Progenitor cell of endocrine pancreas (in vitro differentiated cells): ENCODE measurements around the gene MTARC2. TPM values are rescaled to one million over a fixed set of nuclear protein-coding genes. Genes with fewer than 3 reads are reported as not detected.

Experiments used
- DNase-seq: peaks from one replicate; pipeline ENCODE4 v3.0.0; 2021; ENCODE audit warnings: low spot score; ENCODE audit not compliant: unreplicated experiment
- H3K27ac Mint-ChIP-seq: 2 replicates; pipeline ENCODE4 v1.8.0; 2021; ENCODE audit warnings: mild to moderate bottlenecking, moderate library complexity, mixed read lengths
- H3K27me3 Mint-ChIP-seq: 2 replicates; pipeline ENCODE4 v1.8.0; 2021; ENCODE audit warnings: mixed read lengths
- H3K36me3 Mint-ChIP-seq: 2 replicates; pipeline ENCODE4 v1.8.0; 2022; ENCODE audit warnings: mixed read lengths; ENCODE audit not compliant: insufficient read depth
- H3K4me1 Mint-ChIP-seq: 2 replicates; pipeline ENCODE4 v1.8.0; 2021; ENCODE audit warnings: low read depth, mixed read lengths
- H3K4me3 Mint-ChIP-seq: 2 replicates; pipeline ENCODE4 v1.8.0; 2021; ENCODE audit warnings: low read depth, mild to moderate bottlenecking, moderate library complexity, mixed read lengths
- H3K9me3 Mint-ChIP-seq: 2 replicates; pipeline ENCODE4 v1.8.0; 2021; ENCODE audit warnings: low read depth, mixed read lengths
- total RNA-seq: library from RNA; stranded (reverse); gene quantifications from 2 replicates; pipeline ENCODE4 v1.2.1, GENCODE V29; 2021
- TF ChIP-seq, protein P1 (sequence below): fragments of 200-600 bp; sonication (generic); IDR thresholded peaks from one replicate; pipeline ENCODE4 v1.5.0; 2021; ENCODE audit warnings: antibody characterized with exemption, mild to moderate bottlenecking; ENCODE audit not compliant: unreplicated experiment

MTARC2 gene
- total RNA-seq, 1 donor from 2014 or later, result 14.3 TPM

- H3K27me3 Mint-ChIP-seq, result peaks cover 17% of the 10 kb centered on the region
- no peaks in the 10 kb centered on the region for H3K9me3 Mint-ChIP-seq
- peaks cover 2% of the 10 kb centered on the region for H3K36me3 Mint-ChIP-seq
- H3K4me3 Mint-ChIP-seq, result no peak overlapping the region
- H3K27ac Mint-ChIP-seq, result no peak overlapping the region
- DNase-seq, result no peak
- peaks cover 23% of the 10 kb centered on the region for H3K4me1 Mint-ChIP-seq
- TF ChIP-seq, protein P1, sequence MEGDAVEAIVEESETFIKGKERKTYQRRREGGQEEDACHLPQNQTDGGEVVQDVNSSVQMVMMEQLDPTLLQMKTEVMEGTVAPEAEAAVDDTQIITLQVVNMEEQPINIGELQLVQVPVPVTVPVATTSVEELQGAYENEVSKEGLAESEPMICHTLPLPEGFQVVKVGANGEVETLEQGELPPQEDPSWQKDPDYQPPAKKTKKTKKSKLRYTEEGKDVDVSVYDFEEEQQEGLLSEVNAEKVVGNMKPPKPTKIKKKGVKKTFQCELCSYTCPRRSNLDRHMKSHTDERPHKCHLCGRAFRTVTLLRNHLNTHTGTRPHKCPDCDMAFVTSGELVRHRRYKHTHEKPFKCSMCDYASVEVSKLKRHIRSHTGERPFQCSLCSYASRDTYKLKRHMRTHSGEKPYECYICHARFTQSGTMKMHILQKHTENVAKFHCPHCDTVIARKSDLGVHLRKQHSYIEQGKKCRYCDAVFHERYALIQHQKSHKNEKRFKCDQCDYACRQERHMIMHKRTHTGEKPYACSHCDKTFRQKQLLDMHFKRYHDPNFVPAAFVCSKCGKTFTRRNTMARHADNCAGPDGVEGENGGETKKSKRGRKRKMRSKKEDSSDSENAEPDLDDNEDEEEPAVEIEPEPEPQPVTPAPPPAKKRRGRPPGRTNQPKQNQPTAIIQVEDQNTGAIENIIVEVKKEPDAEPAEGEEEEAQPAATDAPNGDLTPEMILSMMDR, result no peak
Measured at GRCh38 chr1:220751111-220751510, 3.0 kb downstream of the MTARC2 start.

DNA sequence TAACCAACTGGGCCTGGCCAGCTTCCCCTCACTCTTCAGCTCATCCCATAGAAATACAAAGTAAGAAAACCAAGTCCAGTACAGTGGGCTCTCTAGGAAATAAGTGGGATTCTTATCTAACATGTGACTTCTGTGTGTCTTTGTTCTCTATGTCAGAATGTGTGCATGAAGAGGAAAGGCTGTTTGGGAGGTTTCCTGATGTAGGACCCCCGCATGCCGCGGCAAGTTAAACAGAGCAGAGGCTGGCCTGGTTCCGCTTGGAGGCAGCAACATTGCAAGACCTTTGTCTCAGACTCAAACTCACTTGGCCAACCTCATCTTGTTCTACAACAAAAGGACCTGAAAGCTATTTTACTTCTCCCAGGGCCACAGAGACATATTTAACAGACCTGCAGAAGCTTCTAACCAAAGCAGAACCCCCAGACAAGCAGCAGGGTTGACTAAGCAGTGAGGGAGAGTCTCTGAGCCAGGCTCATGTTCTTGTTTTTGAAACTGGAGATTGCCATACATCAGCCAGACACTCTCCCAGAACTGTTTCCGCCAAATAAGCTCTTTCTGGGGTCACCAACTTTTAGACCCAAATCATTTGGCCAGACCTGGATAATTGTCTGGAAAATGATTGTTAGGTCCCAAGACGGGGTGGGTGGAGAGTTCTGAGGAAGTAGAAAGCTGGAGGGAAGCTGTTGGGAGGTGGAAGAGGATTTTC is 6.2 kb downstream of the MTARC2 start:
- DNase-seq, result no peak
- Mint-ChIP-seq H3K4me1 (peaks cover 3% of the 10 kb centered on the region), H3K27ac (no peak overlapping the region), H3K4me3 (no peak overlapping the region), H3K27me3 (peaks cover 4% of the 10 kb centered on the region), H3K36me3 (peaks cover 5% of the 10 kb centered on the region), H3K9me3 (no peaks in the 10 kb centered on the region)
- TF ChIP-seq, protein P1, result no peak

GRCh38 chr1:220754918-220755295 is 6.8 kb downstream of the MTARC2 start:
- DNase-seq, result no peak
- no peaks in the 10 kb centered on the region for H3K9me3 Mint-ChIP-seq

GRCh38 chr1:220755309-220755708 is 7.2 kb downstream of the MTARC2 start:
- H3K36me3 Mint-ChIP-seq, result peaks cover 5% of the 10 kb centered on the region
- no peaks in the 10 kb centered on the region for H3K27me3 Mint-ChIP-seq
- no peak for DNase-seq
- peaks cover 3% of the 10 kb centered on the region for H3K4me1 Mint-ChIP-seq
- TF ChIP-seq, protein P1, result no peak
- no peak overlapping the region for H3K4me3 Mint-ChIP-seq
- H3K9me3 Mint-ChIP-seq, result no peaks in the 10 kb centered on the region
- no peak overlapping the region for H3K27ac Mint-ChIP-seq

More at GRCh38 chr1:220754918-220755295, 6.8 kb downstream of the MTARC2 start:
- Mint-ChIP-seq H3K27ac (no peak overlapping the region), H3K4me1 (peaks cover 3% of the 10 kb centered on the region), H3K36me3 (peaks cover 5% of the 10 kb centered on the region), H3K27me3 (peaks cover under 1% of the 10 kb centered on the region), H3K4me3 (no peak overlapping the region)
- TF ChIP-seq, protein P1, result no peak

DNA sequence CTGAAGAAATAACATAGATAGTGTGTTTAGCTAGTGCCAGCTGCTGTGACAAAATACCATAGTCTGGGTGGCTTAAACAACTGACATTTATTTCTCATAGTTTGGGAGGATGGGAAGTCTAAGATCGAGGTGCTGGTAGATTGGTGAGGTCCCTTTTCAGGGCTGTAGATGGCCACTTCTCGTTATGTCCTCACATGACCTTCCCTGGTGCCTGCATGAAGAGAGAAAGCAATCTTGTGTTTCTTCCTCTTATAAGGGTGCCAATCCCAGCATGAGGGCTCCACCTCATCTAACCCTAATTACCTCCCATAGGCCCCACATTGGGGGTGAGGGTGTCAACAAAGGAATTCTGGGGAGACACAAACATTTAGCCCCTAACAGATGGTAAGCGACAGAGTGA is 9.3 kb downstream of the MTARC2 start:
- DNase-seq, result no peak
- Mint-ChIP-seq H3K4me1 (no peaks in the 10 kb centered on the region), H3K9me3 (no peaks in the 10 kb centered on the region), H3K36me3 (peaks cover 7% of the 10 kb centered on the region), H3K27ac (no peak overlapping the region), H3K27me3 (no peaks in the 10 kb centered on the region), H3K4me3 (no peak overlapping the region)
- TF ChIP-seq, protein P1, result no peak
